A204.1 (cell line): ENCODE data around the gene ATP4B.

Experiments used
- FAIRE-seq: peaks from 2 replicates; lab custom pipeline; 2012; peaks lifted over from hg19 to GRCh38; lab: Jason Lieb, UNC

The ATP4B gene

DNA sequence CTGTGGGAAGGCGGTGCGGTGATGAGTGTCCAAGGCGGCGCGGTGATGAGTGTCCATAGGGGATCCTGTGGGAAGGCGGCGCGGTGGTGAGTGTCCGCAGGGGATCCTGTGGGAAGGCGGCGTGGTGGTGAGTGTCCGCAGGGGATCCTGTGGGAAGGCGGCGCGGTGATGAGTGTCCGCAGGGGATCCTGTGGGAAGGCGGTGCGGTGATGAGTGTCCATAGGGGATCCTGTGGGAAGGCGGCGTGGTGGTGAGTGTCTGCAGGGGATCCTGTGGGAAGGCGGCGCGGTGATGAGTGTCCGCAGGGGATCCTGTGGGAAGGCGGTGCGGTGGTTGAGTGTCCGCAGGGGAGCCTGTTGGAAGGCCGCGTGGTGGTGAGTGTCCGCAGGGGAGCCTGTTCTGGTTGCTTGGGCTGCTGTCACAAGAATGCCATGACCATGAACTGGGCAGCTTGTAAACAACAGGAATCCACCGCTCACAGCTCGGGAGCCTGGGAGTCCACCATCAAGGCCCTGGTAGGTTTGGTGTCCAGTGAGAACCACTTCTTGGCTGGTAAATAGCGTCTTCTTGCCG is 52.0 kb downstream of the ATP4B start:
- no peak for FAIRE-seq

DNA sequence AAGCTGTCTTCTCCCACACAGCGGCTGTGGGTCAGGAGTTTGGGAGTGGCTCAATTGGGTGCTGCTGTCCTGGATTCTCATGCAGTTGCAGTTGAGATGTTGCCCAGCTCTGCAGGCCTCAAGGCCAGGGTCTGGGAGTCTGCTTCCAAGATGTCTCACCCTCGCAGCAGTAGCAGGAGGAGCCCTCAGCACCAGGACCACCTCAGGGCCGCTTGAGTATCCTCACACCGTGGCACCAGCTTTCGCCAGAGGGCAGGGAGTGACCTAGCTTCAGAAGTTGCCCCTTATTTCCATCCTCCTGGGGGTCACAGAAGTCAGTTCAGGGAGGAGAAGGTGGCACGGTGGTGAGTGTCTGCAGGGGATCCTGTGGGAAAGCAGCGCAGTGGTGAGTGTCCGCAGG is 52.5 kb downstream of the ATP4B start:
- no peak for FAIRE-seq

DNA sequence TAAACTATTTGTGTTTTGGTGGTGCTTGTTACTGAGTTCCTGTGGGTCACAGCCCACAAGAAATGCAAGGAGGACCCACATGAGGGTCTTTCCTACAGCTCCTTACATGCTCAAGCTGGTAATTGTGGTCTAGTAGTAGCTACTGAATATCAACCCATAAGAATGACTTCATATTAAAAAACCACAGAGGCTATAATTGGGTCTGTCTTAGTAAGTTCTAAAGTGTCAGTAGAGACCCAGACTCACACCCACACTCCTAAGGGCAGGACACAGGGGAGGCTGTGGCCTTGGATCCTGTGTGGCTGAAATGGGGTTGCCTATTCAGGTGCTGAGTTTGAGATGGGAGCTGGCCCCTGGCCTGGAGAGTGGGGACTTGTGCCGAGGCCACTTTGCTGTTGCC is 53.8 kb downstream of the ATP4B start:
- no peak for FAIRE-seq

DNA sequence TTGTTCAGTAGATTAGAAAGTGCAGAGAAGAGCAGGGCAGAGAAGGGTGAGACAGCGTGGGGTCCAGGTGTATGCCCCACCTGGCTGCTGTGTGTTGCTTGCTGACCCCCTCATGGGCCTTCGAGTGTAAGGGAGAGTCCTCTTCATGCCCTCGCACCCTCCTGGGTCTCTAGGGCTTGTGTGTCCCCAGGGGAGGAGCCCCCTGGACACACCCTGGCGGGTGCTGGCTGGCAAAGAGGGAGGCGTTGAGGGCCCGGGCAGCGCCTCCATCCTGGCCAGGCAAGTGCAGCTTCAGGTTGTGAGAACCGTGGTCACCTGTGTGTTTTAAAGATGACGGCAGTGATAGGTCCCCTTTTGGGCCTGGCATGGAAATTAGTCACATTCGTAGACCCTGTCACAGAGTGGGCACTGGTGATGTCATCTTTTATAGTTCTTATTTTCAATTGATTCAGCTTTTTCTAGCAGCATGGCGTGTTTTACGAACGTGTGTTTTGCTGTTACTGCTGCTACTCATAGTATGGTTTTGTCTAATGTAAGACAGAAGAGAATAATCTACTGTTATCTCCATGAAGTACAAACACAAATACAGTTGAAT is 54.8 kb downstream of the ATP4B start:
- no peak for FAIRE-seq

DNA sequence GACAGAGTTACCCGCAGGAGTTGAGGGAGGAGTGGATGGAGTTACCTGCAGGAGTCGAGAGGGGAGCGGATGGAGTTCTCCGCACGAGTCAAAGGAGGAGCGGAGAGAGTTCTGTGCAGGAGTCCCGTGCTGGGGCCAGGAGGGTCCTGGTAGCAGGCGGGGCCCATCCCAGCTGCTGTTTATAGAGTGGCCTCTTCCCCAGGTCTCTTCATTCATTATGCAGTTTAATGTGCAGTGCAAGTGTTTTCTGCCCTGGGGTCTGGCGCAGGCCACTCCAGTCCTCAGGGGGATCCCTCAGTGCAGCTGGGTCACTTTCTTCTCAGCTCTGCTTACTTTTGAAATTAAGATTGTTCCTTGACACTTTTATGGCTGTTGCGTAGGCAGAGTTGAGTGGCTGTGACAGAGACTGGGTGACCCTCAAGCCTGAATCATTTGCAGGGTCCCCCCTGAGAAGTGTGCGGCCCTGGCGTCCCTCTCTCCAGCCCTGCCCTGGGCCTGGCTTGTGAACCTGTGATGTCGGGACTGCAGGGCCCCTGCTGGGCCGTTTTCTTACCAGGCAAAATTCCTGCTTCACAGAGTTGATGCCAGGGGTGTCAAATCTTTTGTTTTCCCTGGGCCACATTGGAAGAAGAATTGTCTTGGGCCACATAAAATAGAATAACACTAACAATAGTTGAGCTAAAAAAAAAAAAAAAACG is 55.6 kb downstream of the ATP4B start:
- FAIRE-seq, result no peak

DNA sequence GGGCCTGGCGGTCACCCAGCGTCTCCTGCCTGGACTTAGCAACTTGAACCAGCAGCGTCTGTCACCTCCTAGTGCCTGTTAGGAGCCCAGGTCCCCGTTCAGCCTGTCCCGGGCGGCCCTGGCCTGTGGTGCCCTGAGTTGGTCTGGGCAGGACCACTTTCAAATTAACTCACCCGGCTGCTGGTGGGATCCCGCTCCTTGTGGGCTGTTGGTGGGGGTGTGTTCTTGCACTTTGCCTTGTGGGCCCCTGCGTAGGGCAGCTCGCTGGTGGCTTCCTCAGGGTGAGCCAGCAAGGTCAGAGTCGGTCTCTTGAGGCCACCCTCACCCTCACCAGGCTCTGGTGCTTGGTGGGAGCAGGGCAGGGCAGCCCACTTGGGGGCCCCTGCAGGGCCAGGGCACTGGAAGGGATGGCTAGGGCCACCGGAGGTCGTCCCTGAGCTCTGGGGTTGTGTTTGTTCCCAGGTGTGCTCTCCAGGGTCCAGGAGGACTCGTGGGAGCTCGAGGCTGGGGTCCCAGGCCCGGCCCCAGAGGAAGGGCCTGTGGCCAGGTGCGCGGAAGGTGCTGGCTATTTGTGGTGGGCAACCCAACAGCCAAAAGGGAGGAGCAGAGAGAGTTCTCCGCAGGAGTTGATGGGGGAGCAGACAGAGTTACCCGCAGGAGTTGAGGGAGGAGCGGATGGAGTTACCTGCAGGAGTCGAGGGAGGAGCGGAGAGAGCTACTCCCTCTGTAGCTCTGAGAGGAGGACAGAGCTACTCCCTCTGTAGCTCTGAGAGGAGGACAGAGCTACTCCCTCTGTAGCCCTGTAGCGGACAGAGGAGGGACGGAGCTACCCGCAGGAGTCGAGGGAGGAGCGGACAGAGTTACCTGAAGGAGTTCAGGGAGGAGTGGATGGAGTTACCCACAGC is 56.6 kb downstream of the ATP4B start:
- FAIRE-seq, result no peak

DNA sequence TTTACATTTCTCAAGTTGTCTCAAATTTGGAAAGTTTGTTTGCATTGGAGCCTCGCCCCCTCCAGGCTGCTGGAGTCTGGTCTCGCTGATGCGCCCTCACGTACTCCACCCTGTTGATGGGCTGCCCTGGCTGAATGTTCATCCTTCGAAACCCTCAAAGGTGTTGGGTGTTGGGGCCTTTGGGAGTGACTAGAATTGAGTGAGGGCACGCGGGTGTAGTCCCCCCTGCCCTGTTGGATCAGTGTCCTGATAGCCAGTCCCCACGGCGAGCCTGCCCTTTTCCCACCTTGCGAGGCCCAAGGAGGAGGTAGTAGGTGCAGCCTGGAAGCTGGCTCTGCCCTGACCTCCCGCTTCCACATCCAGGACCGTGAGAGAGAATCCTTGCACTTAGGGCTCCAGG is 58.6 kb downstream of the ATP4B start:
- FAIRE-seq, result no peak
